HG03432 (cell line): ENCODE data around the gene NUDT22.
A peak's percentile ranks its signal among the peaks of the same experiment; 100 is the strongest.

Experiments
- ATAC-seq: cut with Tn5 transposase; IDR thresholded peaks from one replicate; pipeline ENCODE4 v1.9.1; 2021; ENCODE audit warnings: mild to moderate bottlenecking, moderate library complexity; ENCODE audit not compliant: unreplicated experiment

Gene NUDT22

DNA sequence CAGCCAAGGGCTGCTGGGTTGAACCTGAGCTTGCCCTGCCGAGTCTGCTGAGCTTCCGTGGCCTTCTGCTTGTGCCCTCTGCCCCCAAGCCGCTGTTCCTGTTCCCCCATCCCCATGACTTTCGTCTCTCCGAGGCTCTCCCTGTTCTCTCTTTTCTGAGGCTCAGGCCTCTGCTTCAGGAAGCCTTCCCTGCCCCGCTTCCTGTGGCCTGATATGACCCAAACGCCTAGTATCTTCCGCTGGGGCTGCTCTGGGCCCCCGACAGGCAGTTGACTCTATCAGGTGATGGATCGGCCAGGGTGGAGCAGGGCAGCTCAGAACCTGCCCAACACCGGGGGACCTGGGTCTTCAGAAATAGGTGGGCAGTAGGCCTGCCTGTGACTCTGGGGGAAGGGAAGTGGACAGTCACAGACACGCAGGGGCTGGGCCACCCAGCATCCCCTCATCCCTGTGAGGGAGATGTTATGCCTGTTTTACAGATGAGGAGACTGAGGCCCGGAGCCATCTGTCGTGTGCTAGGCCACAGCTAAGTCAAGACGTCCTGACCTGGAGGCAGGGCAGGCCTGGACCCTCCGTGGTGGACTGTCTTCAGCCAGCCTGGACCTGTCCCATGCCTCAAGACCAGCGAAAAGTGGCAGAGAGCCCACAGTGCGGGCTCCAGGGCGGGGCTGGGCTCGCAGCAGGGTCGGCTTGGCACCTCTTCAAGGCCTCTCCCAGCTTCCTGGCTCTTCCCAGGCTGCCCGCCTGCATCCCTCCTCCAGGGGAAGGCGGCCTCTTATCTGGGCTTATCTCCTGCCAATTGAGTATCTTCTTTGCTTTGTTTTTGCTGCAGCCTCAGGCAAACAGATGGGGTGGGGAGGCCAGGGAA is 42.2 kb downstream of the NUDT22 start:
- ATAC-seq: no peak

DNA sequence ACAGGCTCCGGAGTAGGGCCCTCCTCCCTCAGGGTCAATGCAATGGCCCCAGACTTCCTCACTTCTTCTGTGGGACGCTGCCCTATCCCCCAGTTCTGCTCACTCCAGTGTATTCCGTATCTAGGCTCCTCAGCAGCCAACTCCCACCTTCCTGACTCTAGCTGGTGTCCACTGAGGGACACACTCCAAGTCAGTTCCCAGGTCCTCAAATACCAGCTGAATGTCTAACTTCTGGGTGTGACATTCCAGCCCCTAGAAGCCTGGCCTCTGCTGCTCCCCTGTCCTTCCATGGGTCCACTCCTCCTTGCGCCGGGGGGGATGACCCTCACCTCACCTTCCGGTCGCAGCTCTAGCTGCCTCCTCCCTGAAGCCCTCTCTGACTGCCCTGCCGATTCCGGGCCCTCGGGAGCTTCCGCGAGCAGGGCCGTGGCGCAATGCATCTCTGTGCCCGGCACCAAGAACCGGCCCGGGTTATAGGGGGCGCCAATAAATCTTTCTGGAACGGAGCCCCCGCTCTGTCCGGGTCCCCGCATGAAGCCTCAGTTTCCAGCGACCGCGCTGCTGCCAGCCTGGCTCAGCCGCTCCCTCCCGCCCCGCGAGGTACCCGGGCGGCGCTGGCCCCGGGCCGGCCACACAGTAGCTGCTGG is 42.9 kb downstream of the NUDT22 start:
- ATAC-seq: peak; percentile 18

DNA sequence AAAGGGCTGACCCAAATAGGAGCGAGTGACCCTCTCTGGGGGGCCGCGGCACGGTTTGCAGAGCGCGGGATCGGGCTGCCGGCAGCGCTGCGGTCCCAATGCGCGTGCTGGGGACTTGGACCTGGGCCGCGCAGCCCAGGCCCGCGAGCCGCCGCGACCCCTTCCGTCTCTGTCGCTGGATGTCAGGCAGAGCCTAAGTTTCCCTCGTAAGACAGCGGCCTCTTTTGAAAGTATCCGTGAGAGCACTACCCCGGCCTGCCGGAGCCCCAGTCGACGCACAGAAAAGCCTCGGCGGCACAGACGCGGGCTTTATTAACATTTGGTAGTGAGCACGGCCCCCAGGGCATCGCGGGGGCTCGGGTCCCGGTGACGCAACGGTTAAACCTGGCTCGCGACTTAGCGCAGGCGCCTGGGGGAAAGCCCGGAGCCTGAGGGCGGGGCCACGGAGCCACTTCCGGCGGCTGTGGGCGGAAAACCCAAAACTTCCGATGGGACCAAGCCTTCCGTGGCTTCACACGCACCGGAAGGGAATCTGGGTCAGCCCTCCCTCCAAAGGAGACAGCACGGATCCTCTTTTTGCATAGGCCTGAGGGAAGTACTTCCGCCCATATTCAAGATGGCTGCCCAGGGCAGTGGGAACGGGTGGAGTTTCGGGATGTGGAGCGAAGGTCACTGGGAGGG is 43.6 kb downstream of the NUDT22 start:
- peak; percentile 67 for ATAC-seq

- ATAC-seq: no peak
Observed at GRCh38 chr11:64275031-64275800, 49.1 kb downstream of the NUDT22 start.

GRCh38 chr11:64275841-64276240 is 49.8 kb downstream of the NUDT22 start:
- ATAC-seq: no peak

DNA sequence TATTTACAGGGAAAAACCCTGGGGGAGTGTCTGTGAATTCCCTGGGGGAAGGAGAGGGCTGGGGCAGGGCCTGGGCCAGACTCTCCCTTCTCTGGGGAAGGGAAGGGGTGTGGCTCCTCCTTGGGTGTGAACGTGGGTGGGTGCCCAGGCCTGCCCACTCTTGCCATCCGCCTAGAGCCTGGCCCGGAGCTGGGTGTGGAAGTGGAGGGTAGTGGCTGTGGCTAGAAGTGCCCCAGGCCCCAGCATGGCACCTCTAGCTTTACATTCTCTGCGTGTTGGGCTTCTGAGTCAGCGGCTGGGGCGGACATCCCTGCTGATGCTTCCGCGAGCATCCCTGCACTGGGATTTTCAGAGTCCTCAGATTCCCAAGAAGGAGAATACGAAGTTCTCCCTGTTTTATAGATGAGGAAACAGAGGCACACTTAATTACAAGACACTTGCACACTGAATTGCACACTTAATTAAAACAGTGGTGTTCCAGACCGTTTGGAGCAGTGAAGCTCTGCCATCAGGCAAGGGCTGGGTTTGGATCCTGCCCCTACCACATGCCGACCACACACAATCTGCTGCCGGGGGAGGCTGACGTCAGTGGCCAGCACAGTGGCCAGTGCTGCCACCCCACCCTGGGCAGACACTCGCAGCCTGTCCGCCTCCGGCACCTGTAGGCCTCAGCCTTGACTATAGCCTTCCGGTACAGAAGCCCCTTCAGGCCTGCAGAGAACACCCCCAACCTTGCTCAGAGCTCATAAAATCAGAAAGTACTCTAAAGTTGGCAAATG is 50.8 kb downstream of the NUDT22 start:
- ATAC-seq: no peak

DNA sequence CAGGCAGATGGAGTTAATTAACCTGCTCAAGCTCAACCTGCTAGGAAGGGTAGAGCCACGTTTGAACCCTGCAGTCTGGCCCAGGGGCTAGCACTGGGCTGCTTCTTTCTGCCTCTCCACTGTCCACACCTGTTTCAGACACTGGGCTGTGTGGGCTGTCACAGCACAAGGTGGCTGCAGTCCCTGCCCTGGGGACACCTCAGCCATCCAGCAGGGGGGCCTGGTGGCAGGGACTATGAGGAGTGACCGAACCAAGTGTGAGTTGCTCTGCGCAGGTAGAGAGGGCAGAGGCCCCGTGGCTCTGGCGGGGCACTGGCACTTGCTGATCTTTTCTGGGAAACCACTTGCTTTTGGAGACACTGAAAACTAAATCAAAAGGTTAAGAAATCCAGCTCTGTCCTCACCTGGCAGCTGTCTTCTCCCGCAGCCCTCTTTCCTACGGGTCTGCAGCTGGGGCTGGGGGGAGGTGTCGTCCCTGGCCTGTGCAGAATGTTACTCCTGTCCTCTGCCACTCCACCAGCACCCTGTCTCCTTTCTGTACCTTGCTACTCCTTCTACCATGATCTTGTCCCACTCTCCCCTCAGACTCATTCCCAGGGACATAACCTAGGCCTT is 52.6 kb downstream of the NUDT22 start:
- ATAC-seq: no peak
